Measurements from ENCODE around the gene MCAM. TPM values are rescaled to one million over a fixed set of nuclear protein-coding genes. Genes with fewer than 3 reads are reported as not detected.

Gene MCAM
- total and polyA plus RNA-seq, 2 donors (not counting 3 experiments of a cell fraction or from before 2014, with no cell fraction given) = 1,027 to 2,543 TPM

GRCh38 chr11:119361941-119362725, 45.2 kb upstream of the MCAM start:
- Histone ChIP-seq H3K9ac (replicated peaks; ENCODE audit: extremely low read depth, insufficient read depth, low read length) (no peak overlapping the region), H3K27me3 (ENCODE audit: control insufficient read depth in 2 of 2, insufficient read depth in 2 of 2, low read length in 2 of 2) (peaks cover 12 to 20% of the 10 kb centered on the region in 2 experiments), H3K36me3 (ENCODE audit: control insufficient read depth in 2 of 2, extremely low read depth in 1 of 2, insufficient read depth in 2 of 2, low read length in 2 of 2) (no peaks in the 10 kb centered on the region), H3K4me3 (replicated peaks in 1 of 3; ENCODE audit: insufficient read depth in 1 of 3, low read depth in 1 of 3, low read length in 3 of 3) (no peak overlapping the region), H3K4me2 (ENCODE audit: insufficient read depth, low read length) (no peak overlapping the region), H2AFZ (ENCODE audit: low read depth, low read length) (no peak overlapping the region), H3K4me1 (ENCODE audit: control insufficient read depth, extremely low read depth, insufficient read depth, low read length) (no peaks in the 10 kb centered on the region), H3K27ac (ENCODE audit: insufficient read depth, low read depth, low read length) (no peak overlapping the region), H4K20me1 (replicated peaks; ENCODE audit: control insufficient read depth, extremely low read depth, insufficient read depth, low read length) (no peaks in the 10 kb centered on the region), H3K9me1 (replicated peaks; ENCODE audit: control insufficient read depth, extremely low read depth, insufficient read depth, low read length) (no peaks in the 10 kb centered on the region), H3K79me2 (ENCODE audit: control insufficient read depth, insufficient read depth, low read length) (no peaks in the 10 kb centered on the region), H3K9me3 (replicated peaks; ENCODE audit: control insufficient read depth, insufficient read depth, low read length) (no peaks in the 10 kb centered on the region)
- no peak for TF ChIP-seq POLR2AphosphoS5 (IDR thresholded peaks at IDR 0.05; ENCODE audit: insufficient read depth, low read depth, low read length)
- no peak for TF ChIP-seq MAX (IDR thresholded peaks at IDR 0.05; ENCODE audit: insufficient read depth, insufficient read length)
- TF ChIP-seq GATA2 (IDR thresholded peaks at IDR 0.05; ENCODE audit: insufficient read depth, insufficient read length, low read depth, low read length) = no peak
- no peak for TF ChIP-seq POLR2A (IDR thresholded peaks at IDR 0.05; ENCODE audit: low read depth, low read length)
- TF ChIP-seq MYC (IDR thresholded peaks at IDR 0.05; ENCODE audit: low read depth, low read length) = no peak
- TF ChIP-seq CTCF (IDR thresholded peaks at IDR 0.05; ENCODE audit: extremely low read depth in 1 of 2, insufficient read depth in 1 of 2, low read depth in 1 of 2, low read length in 2 of 2) = no peak
- no peak for TF ChIP-seq FOS (IDR thresholded peaks at IDR 0.05; ENCODE audit: borderline replicate concordance, insufficient read depth, low read length)
- TF ChIP-seq EZH2 (IDR thresholded peaks at IDR 0.05; ENCODE audit: borderline replicate concordance, low read depth, low read length, severe bottlenecking) = no peak
- no peak for TF ChIP-seq JUN (IDR thresholded peaks at IDR 0.05; ENCODE audit: borderline replicate concordance, insufficient read depth, insufficient read length, low read depth)
- ChIA-PET CTCF (interaction anchor here (1.2 to 2.8 kb wide), 5 partner anchors 9 to 23 kb away, joined by 6 to 21 read pairs (median 11); no protein-coding TSS in a partner anchor), POLR2A (interaction anchor here (1.0 kb wide), 1 partner anchor 21 kb away, joined by 4 read pairs; the partner anchor contains the start of gene C1QTNF5)
- dilution Hi-C loops (cut with MboI; ENCODE audit: extremely low pct_ligation_motif_present, low sequenced_read_pairs) = no loop called here
- FAIRE-seq (no peak), DNase-seq (ENCODE audit: low read depth, low spot score) (no peak)
- intact Hi-C loops (cut with micrococcal nuclease) = no loop called here
- BruUV-seq (replicated peaks) = no TSS peak

Data from endothelial cell of umbilical vein (primary cell).